WERI-Rb-1 (cell line): ENCODE results near the gene SH3RF3.

Source experiments
- DNase-seq: peaks from one replicate; pipeline ENCODE4 v3.0.0-alpha.2; 2020
- H3K27ac ChIP-seq: fragments of 250-450 bp; sonication (Bioruptor Pico); 2 replicates; pipeline ENCODE4 v1.5.1; 2020; ENCODE audit warnings: mild to moderate bottlenecking, moderate library complexity
- H3K27me3 ChIP-seq: fragments of 250-450 bp; sonication (Bioruptor Pico); 2 replicates; pipeline ENCODE4 v1.5.1; 2021; ENCODE audit warnings: mild to moderate bottlenecking, low read depth, moderate library complexity; ENCODE audit not compliant: insufficient read depth, severe bottlenecking
- H3K36me3 ChIP-seq: fragments of 250-450 bp; sonication (Bioruptor Pico); 2 replicates; pipeline ENCODE4 v1.5.1; 2020; ENCODE audit warnings: mild to moderate bottlenecking, moderate library complexity
- H3K4me3 ChIP-seq: 2 replicates; pipeline ENCODE4 v1.5.1; 2011; ENCODE audit warnings: low read depth, mild to moderate bottlenecking, control low read depth, low read length
- H3K9me3 ChIP-seq: fragments of 250-450 bp; sonication (Bioruptor Pico); 2 replicates; pipeline ENCODE4 v1.5.1; 2021; ENCODE audit warnings: mild to moderate bottlenecking, moderate library complexity; ENCODE audit not compliant: severe bottlenecking
- CTCF ChIP-seq: IDR thresholded peaks from 2 replicates; pipeline ENCODE4 v1.5.1; 2011; ENCODE audit warnings: low read depth, mild to moderate bottlenecking, control low read depth, inconsistent platforms, low read length

The SH3RF3 gene

GRCh38 chr2:109295781-109296117 is 166.7 kb downstream of the SH3RF3 start:
- H3K27ac ChIP-seq: no peak overlapping the region

GRCh38 chr2:109297566-109298490 is 168.8 kb downstream of the SH3RF3 start:
- DNase-seq: no peak
- H3K4me3 ChIP-seq: no peak overlapping the region
- H3K27me3 ChIP-seq: no peaks in the 10 kb centered on the region
- H3K27ac ChIP-seq: no peak overlapping the region
- no peaks in the 10 kb centered on the region for H3K9me3 ChIP-seq
- TF ChIP-seq CTCF: no peak
- H3K36me3 ChIP-seq: no peaks in the 10 kb centered on the region

More at GRCh38 chr2:109295781-109296117, 166.7 kb downstream of the SH3RF3 start:
- no peaks in the 10 kb centered on the region for H3K27me3 ChIP-seq
- no peak for DNase-seq
- H3K9me3 ChIP-seq: no peaks in the 10 kb centered on the region
- H3K36me3 ChIP-seq: no peaks in the 10 kb centered on the region
- TF ChIP-seq CTCF: 0 out of 2 replicates have a peak, but pooled peaks have one; percentile 12
- no peak overlapping the region for H3K4me3 ChIP-seq

GRCh38 chr2:109298851-109299250 is 169.8 kb downstream of the SH3RF3 start:
- no peak for DNase-seq
- no peak for TF ChIP-seq CTCF
- no peak overlapping the region for H3K27ac ChIP-seq
- no peaks in the 10 kb centered on the region for H3K9me3 ChIP-seq
- H3K4me3 ChIP-seq: no peak overlapping the region
- no peaks in the 10 kb centered on the region for H3K36me3 ChIP-seq
- no peaks in the 10 kb centered on the region for H3K27me3 ChIP-seq

GRCh38 chr2:109299536-109299935 is 170.5 kb downstream of the SH3RF3 start:
- no peak for DNase-seq
- Histone ChIP-seq H3K27me3 (no peaks in the 10 kb centered on the region), H3K36me3 (no peaks in the 10 kb centered on the region), H3K9me3 (no peaks in the 10 kb centered on the region), H3K4me3 (no peak overlapping the region), H3K27ac (no peak overlapping the region)
- TF ChIP-seq CTCF: no peak

GRCh38 chr2:109300582-109300981 is 171.6 kb downstream of the SH3RF3 start:
- H3K27ac ChIP-seq: no peak overlapping the region
- H3K4me3 ChIP-seq: no peak overlapping the region
- no peaks in the 10 kb centered on the region for H3K9me3 ChIP-seq
- no peak for TF ChIP-seq CTCF
- no peak for DNase-seq
- H3K36me3 ChIP-seq: no peaks in the 10 kb centered on the region
- H3K27me3 ChIP-seq: no peaks in the 10 kb centered on the region
